ENCODE data around the gene SLC25A5. TPM values are rescaled to one million over a fixed set of nuclear protein-coding genes. Genes with fewer than 3 reads are reported as not detected.

Gene SLC25A5
- total RNA-seq (100 to 1,000 TPM; 204 to 256 (median 238) TPM), polyA plus RNA-seq (100 to 1,000 TPM; 146 to 244 (median 226) TPM)
- long read RNA-seq, donor 1, transcript SLC25A5-203 (2 exons, 433 nt) = minor isoform, 79 of 374 reads
- long read RNA-seq, donor 1, transcript SLC25A5-201 (4 exons, 1,274 nt) = major isoform, 161 of 374 reads
- long read RNA-seq, donor 1, partial matches to known transcripts = 134 of 374 reads
- long read RNA-seq, donor 1, other reads (novel, unspliced or antisense) = 0 of 374 reads
- long read RNA-seq, donor 2, transcript SLC25A5-203 (2 exons, 433 nt) = minor isoform, 77 of 300 reads
- long read RNA-seq, donor 2, transcript SLC25A5-201 (4 exons, 1,274 nt) = major isoform, 114 of 300 reads
- long read RNA-seq, donor 2, partial matches to known transcripts = 109 of 300 reads
- long read RNA-seq, donor 2, other reads (novel, unspliced or antisense) = 0 of 300 reads

DNA sequence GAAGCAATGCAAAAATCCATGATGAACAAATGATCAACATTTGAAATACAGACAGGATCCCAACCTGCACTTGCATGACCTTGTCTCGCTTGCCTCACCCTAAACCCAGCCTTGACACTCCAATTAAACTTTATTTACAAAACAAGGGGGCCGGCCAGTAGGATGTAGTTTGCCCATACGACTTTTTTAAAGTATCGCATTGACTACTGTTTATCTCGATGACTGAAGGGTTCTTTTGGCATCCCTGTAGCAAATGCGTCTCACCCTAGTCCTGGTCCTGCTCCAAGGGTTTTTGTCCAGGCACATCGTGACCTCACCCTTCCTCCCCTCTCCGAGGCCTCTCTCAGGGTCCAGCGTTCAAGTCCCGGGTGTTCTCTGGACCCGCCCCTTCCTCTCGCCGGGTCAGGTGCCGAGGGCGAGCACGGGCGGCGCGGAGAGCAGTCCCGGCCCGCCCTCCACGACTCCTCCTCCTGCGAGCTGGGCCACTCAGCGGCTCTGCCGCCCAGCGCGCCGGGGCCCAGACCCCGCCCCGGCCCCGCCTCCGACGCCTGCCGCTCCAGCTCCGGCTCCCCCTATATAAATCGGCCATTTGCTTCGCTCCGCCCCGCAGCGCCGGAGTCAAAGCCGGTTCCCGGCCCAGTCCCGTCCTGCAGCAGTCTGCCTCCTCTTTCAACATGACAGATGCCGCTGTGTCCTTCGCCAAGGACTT, at the start of gene SLC25A5:
Gene SLC25A5, plus strand, starts transcription at position 603 of the 709 bp plus-strand sequence. Its CDS starts 72 bp downstream, at position 675.
- peak; percentile 96 for DNase-seq
- Histone ChIP-seq H3K36me3 (peaks cover 0 to 25% (median 17%) of the 10 kb centered on the region in 6 donors), H3K4me1 (peaks cover 0 to 20% (median 10%) of the 10 kb centered on the region in 6 donors), H3K4me3 (peak within 1 kb of the TSS; percentile 55 to 88 (median 71)), H3K27me3 (replicated peaks in 1 of 7) (no peaks in the 10 kb centered on the region), H3K27ac (peak within 1 kb of the TSS; percentile 77 to 99 (median 96)), H3K9me3 (no peaks in the 10 kb centered on the region)
- TF ChIP-seq POLR2AphosphoS5 (IDR thresholded peaks at IDR 0.05) (peak; percentile 97 to 98 (median 97)), POLR2A (IDR thresholded peaks at IDR 0.05) (peak; percentile 26 to 90 (median 76))
- TF ChIP-seq, protein P1, sequence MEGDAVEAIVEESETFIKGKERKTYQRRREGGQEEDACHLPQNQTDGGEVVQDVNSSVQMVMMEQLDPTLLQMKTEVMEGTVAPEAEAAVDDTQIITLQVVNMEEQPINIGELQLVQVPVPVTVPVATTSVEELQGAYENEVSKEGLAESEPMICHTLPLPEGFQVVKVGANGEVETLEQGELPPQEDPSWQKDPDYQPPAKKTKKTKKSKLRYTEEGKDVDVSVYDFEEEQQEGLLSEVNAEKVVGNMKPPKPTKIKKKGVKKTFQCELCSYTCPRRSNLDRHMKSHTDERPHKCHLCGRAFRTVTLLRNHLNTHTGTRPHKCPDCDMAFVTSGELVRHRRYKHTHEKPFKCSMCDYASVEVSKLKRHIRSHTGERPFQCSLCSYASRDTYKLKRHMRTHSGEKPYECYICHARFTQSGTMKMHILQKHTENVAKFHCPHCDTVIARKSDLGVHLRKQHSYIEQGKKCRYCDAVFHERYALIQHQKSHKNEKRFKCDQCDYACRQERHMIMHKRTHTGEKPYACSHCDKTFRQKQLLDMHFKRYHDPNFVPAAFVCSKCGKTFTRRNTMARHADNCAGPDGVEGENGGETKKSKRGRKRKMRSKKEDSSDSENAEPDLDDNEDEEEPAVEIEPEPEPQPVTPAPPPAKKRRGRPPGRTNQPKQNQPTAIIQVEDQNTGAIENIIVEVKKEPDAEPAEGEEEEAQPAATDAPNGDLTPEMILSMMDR (IDR thresholded peaks at IDR 0.05 in 8 of 11, conservative IDR thresholded peaks at IDR 0.05 in 3 of 11) = no peak
- 3 to 55% (median 33%) methylated on average over 2 to 46 of the region's 46 CpGs for WGBS, 5 donors
- intact Hi-C loops (cut with DNase I; ENCODE audit: low total_unique reads) = no loop called here

GRCh38 chrX:119419146-119419545, 49.1 kb upstream of the SLC25A5 start:
- H3K27ac ChIP-seq = no peak overlapping the region
- TF ChIP-seq, protein P1 (IDR thresholded peaks at IDR 0.05 in 8 of 11, conservative IDR thresholded peaks at IDR 0.05 in 3 of 11) = no peak
- H3K4me1 ChIP-seq = no peaks in the 10 kb centered on the region
- H3K4me3 ChIP-seq = no peak overlapping the region
- peaks cover 0 to 5% (median 0%) of the 10 kb centered on the region in 6 donors for H3K36me3 ChIP-seq
- intact Hi-C loops (cut with DNase I; ENCODE audit: low total_unique reads) = no loop called here
- DNase-seq = no peak
- 77 to 96% (median 96%) methylated on average over 2 to 4 of the region's 4 CpGs for WGBS, 5 donors
- H3K27me3 ChIP-seq (replicated peaks in 1 of 7) = no peaks in the 10 kb centered on the region
- H3K9me3 ChIP-seq = no peaks in the 10 kb centered on the region

- TF ChIP-seq POLR2AphosphoS5 (IDR thresholded peaks at IDR 0.05) (no peak), POLR2A (IDR thresholded peaks at IDR 0.05) (no peak)
- TF ChIP-seq, protein P1 (IDR thresholded peaks at IDR 0.05 in 8 of 11, conservative IDR thresholded peaks at IDR 0.05 in 3 of 11) = no peak
- no peak for DNase-seq
- H3K4me1 ChIP-seq = no peaks in the 10 kb centered on the region
- H3K27ac ChIP-seq = no peak overlapping the region
- no peaks in the 10 kb centered on the region for H3K9me3 ChIP-seq
- peaks cover 0 to 5% (median 0%) of the 10 kb centered on the region in 6 donors for H3K36me3 ChIP-seq
- no peak overlapping the region for H3K4me3 ChIP-seq
- intact Hi-C loops (cut with DNase I; ENCODE audit: low total_unique reads) = no loop called here
- no peaks in the 10 kb centered on the region for H3K27me3 ChIP-seq (replicated peaks in 1 of 7)
- WGBS, 5 donors = 82 to 100% (median 93%) methylated on average over 2 of the region's 2 CpGs
These were observed 48.3 kb upstream of the SLC25A5 start for GRCh38 chrX:119419898-119420297.
